Naive B cell (primary cell): ENCODE data around the gene DLX5. TPM values are rescaled to one million over a fixed set of nuclear protein-coding genes. Genes with fewer than 3 reads are reported as not detected.

Source experiments
- ATAC-seq, 2 donors: fragments of 150-1000 bp; cut with Tn5 transposase; 2 replicates each; pipeline ENCODE4 v1.10.0; 2021; ENCODE audit warnings: low read depth in 2 of 2, mild to moderate bottlenecking in 2 of 2, moderate library complexity in 2 of 2
- DNase-seq: peaks from one replicate; pipeline ENCODE4 v3.0.0; 2022
- H3K27ac Mint-ChIP-seq, 6 donors: one replicate each; pipeline ENCODE4 v1.8.0; 2020 to 2022; ENCODE audit warnings: mild to moderate bottlenecking in 6 of 6, mixed read lengths in 6 of 6, moderate library complexity in 5 of 6, inconsistent platforms in 2 of 6
- H3K27me3 Mint-ChIP-seq, 3 donors: one replicate each; pipeline ENCODE4 v1.8.0; 2021 to 2022; ENCODE audit warnings: mixed read lengths in 3 of 3, mild to moderate bottlenecking in 1 of 3
- H3K36me3 Mint-ChIP-seq, 2 donors: one replicate each; pipeline ENCODE4 v1.8.0; 2020 to 2022; ENCODE audit warnings: mixed read lengths in 2 of 2, inconsistent platforms in 1 of 2, mild to moderate bottlenecking in 1 of 2
- H3K4me1 Mint-ChIP-seq, 3 donors: one replicate each; pipeline ENCODE4 v1.8.0; 2020 to 2022; ENCODE audit warnings: mixed read lengths in 3 of 3, inconsistent platforms in 1 of 3, mild to moderate bottlenecking in 1 of 3, moderate library complexity in 1 of 3
- H3K4me3 Mint-ChIP-seq, 8 donors: one replicate each; pipeline ENCODE4 v1.8.0; 2020 to 2022; ENCODE audit warnings: mild to moderate bottlenecking in 8 of 8, mixed read lengths in 8 of 8, moderate library complexity in 8 of 8, inconsistent platforms in 2 of 8
- H3K9me3 Mint-ChIP-seq, 7 donors: one replicate each; pipeline ENCODE4 v1.8.0; 2020 to 2022; ENCODE audit warnings: mixed read lengths in 7 of 7, mild to moderate bottlenecking in 5 of 7, inconsistent platforms in 2 of 7, moderate library complexity in 1 of 7
- polyA plus RNA-seq, 6 donors: library from polyadenylated mRNA; unstranded; fragments of 300-500 nt; fragmentation: Illumina TruSeq; gene quantifications; one replicate each; pipeline ENCODE4 v1.2.3, GENCODE V29; 2021; ENCODE audit warnings: low read depth in 6 of 6

DLX5 gene
- polyA plus RNA-seq, 6 donors from 2014 or later = not detected

- DNase-seq (no peak), ATAC-seq (no peak)
- H3K9me3 Mint-ChIP-seq = peaks cover 0 to 6% (median 3%) of the 10 kb centered on the region in 7 donors
- H3K27me3 Mint-ChIP-seq = peaks cover 81 to 97% (median 89%) of the 10 kb centered on the region in 3 donors
- peak overlapping the region in 2 of 8 donors; percentile 2 to 26 for H3K4me3 Mint-ChIP-seq
- peak overlapping the region in 4 of 6 donors; percentile 64 to 81 (median 69) for H3K27ac Mint-ChIP-seq
- peaks cover under 1 to 20% of the 10 kb centered on the region in 2 donors for H3K36me3 Mint-ChIP-seq
- H3K4me1 Mint-ChIP-seq = peaks cover 29 to 49% (median 48%) of the 10 kb centered on the region in 3 donors
These were observed 1.9 kb downstream of the DLX5 start for GRCh38 chr7:97022491-97023306.

GRCh38 chr7:97021747-97022490, 2.7 kb downstream of the DLX5 start:
- peak overlapping the region in 4 of 6 donors; percentile 57 to 89 (median 72) for H3K27ac Mint-ChIP-seq
- no peak for DNase-seq
- H3K4me1 Mint-ChIP-seq = peaks cover 27 to 44% (median 42%) of the 10 kb centered on the region in 3 donors
- peaks cover 5 to 28% of the 10 kb centered on the region in 2 donors for H3K36me3 Mint-ChIP-seq
- peak overlapping the region in 4 of 8 donors; percentile 2 to 54 (median 12) for H3K4me3 Mint-ChIP-seq
- peaks cover 0 to 6% (median 4%) of the 10 kb centered on the region in 7 donors for H3K9me3 Mint-ChIP-seq
- H3K27me3 Mint-ChIP-seq = peaks cover 81 to 97% (median 89%) of the 10 kb centered on the region in 3 donors
- no peak for ATAC-seq

GRCh38 chr7:97020996-97021746, 3.5 kb downstream of the DLX5 start:
- peaks cover 0 to 6% (median 4%) of the 10 kb centered on the region in 7 donors for H3K9me3 Mint-ChIP-seq
- no peak overlapping the region for H3K4me3 Mint-ChIP-seq
- H3K27ac Mint-ChIP-seq = peak overlapping the region in 1 of 6 donors; percentile 89
- DNase-seq = no peak
- no peak for ATAC-seq
- H3K27me3 Mint-ChIP-seq = peaks cover 79 to 97% (median 89%) of the 10 kb centered on the region in 3 donors
- H3K4me1 Mint-ChIP-seq = peaks cover 20 to 40% (median 36%) of the 10 kb centered on the region in 3 donors
- peaks cover 5 to 35% of the 10 kb centered on the region in 2 donors for H3K36me3 Mint-ChIP-seq

DNA sequence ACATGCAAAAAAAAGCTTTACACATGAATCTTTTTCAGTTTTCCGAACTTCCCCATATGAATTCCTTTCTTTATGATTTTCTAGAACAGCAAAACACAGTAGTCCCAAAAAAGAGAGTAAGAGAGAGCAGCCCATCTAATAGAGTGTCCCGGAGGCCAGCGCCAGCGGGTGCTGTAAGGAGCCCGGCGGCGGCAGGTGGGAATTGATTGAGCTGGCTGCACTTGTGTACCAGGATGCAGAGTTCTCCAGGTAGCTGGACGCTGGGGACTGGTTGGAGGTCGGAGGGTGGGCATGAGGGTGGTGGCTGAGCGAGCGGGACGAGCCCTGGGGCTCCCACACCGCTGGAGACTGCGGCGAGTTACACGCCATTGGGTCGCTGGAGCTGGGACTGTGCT, 4.0 kb downstream of the DLX5 start:
- DNase-seq (no peak), ATAC-seq (no peak)
- peak overlapping the region in 1 of 6 donors; percentile 36 for H3K27ac Mint-ChIP-seq
- H3K4me3 Mint-ChIP-seq = no peak overlapping the region
- peaks cover 79 to 97% (median 89%) of the 10 kb centered on the region in 3 donors for H3K27me3 Mint-ChIP-seq
- H3K4me1 Mint-ChIP-seq = peaks cover 16 to 34% (median 33%) of the 10 kb centered on the region in 3 donors
- H3K36me3 Mint-ChIP-seq = peaks cover 5 to 35% of the 10 kb centered on the region in 2 donors
- H3K9me3 Mint-ChIP-seq = peaks cover 0 to 6% (median 3%) of the 10 kb centered on the region in 7 donors

DNA sequence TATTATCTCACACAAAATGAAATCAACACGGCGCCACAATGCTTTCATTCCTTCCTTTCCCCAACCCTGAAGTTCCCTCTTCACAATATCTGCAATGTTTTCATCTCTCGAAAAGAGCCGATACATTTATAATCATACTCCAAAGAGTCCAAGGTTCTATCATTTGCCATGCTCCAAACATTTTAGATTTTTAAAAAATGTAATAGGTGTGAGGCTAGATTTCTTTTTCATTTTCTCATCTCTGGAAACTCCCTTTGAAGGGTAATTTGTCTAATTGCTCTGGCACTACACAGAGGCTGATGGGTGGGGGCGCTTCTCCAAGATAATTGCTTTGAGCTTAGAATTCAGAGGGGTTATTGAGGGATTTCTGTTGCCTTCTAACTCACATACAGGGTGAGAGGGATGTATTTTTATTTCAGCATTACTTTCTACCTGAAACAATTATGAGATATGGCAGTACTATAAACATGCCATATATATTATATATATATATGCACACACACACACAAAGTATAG, 4.9 kb downstream of the DLX5 start:
- Mint-ChIP-seq H3K27me3 (peaks cover 80 to 97% (median 89%) of the 10 kb centered on the region in 3 donors), H3K36me3 (peaks cover 5 to 35% of the 10 kb centered on the region in 2 donors), H3K27ac (no peak overlapping the region), H3K4me3 (no peak overlapping the region), H3K4me1 (peaks cover 16 to 33% (median 31%) of the 10 kb centered on the region in 3 donors), H3K9me3 (peaks cover 0 to 8% (median 4%) of the 10 kb centered on the region in 7 donors)
- DNase-seq = no peak
- no peak for ATAC-seq

- peak overlapping the region in 1 of 6 donors; percentile 49 for H3K27ac Mint-ChIP-seq
- H3K4me3 Mint-ChIP-seq = peak overlapping the region in 3 of 8 donors; percentile 37 to 65 (median 56)
These were observed 5.7 kb downstream of the DLX5 start for GRCh38 chr7:97018791-97019531.

DNA sequence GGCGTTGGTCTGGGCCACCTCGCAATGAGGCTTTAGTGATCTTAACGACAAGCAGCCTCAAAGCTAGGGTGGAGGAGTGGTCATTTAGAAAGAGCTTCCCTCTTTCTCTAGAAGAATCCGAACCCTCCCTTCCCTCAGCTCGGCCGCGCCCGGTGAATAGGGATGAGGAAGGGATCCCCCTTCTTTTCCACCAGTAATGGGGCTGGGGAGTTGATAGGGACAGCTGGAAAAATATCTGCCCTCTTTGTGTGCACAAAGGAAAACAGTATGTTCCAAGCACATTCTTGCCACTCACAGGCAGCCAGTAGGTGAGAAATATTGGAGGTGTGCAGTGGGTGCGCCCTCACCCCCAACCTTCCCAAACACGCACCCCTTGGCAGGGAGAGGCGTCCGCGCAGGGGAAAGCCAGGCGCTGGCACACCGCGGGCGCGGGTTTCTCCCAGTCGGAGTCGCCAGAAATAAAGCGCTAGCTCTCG, 6.5 kb downstream of the DLX5 start:
- Mint-ChIP-seq H3K27ac (peak overlapping the region in 2 of 6 donors; percentile 36 to 39), H3K27me3 (peaks cover 78 to 97% (median 89%) of the 10 kb centered on the region in 3 donors), H3K4me1 (peaks cover 11 to 24% (median 22%) of the 10 kb centered on the region in 3 donors), H3K36me3 (peaks cover 5 to 26% of the 10 kb centered on the region in 2 donors), H3K9me3 (peaks cover 0 to 9% (median 5%) of the 10 kb centered on the region in 7 donors), H3K4me3 (no peak overlapping the region)
- ATAC-seq (no peak), DNase-seq (no peak)

More at GRCh38 chr7:97018791-97019531, 5.7 kb downstream of the DLX5 start:
- H3K9me3 Mint-ChIP-seq = peaks cover 0 to 9% (median 3%) of the 10 kb centered on the region in 7 donors
- H3K4me1 Mint-ChIP-seq = peaks cover 11 to 25% (median 24%) of the 10 kb centered on the region in 3 donors
- peaks cover 79 to 97% (median 89%) of the 10 kb centered on the region in 3 donors for H3K27me3 Mint-ChIP-seq
- ATAC-seq (no peak), DNase-seq (no peak)
- peaks cover 5 to 30% of the 10 kb centered on the region in 2 donors for H3K36me3 Mint-ChIP-seq

GRCh38 chr7:97017192-97018125, 7.2 kb downstream of the DLX5 start:
- Mint-ChIP-seq H3K27ac (peak overlapping the region in 2 of 6 donors; percentile 60), H3K4me1 (peaks cover 9 to 19% (median 16%) of the 10 kb centered on the region in 3 donors), H3K9me3 (peaks cover 0 to 9% (median 5%) of the 10 kb centered on the region in 7 donors), H3K4me3 (peak overlapping the region in 4 of 8 donors; percentile 16 to 81 (median 38)), H3K36me3 (peaks cover 5 to 22% of the 10 kb centered on the region in 2 donors), H3K27me3 (peaks cover 81 to 97% (median 89%) of the 10 kb centered on the region in 3 donors)
- no peak for ATAC-seq
- DNase-seq = no peak

DNA sequence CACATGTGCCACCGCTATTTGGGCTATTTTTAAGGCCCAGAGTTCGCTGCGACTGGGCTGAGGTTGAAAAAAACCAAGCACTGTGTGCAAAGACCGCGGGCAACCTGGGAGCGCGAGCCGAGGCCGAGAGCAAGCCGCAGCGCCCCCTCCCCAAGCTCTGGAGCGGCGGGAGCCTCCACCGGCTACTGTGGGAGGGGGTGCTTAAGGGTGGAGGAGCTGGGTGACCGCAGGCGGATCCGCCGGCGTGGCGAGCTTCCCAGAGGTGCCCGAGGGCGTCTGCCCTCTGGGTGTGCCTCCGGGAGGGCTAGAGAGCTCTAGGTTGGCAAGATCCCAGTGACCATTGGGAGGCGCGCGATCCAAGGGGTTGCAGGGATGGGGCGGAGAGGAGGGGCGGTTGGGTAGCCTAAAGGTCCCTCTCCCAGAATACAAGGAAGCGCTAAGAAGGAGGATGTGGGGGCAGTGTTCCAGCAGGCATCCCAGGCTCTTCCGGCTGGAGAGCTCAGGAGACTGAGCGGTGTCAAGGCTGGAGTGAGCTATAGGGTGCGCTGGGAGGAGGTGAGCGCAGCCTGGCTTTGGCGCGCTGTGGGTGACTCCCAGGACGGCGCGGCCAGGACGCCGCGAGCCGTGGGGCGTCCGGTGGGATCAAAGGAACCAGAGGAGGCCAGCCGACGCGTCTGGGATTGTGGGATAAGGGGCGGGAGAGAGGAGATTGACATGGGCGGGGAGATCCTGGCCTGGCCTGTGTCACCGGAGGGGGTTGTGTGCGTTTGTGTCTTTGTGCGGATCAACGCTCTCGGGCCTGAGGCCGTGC, 8.0 kb downstream of the DLX5 start:
- peak overlapping the region in 1 of 8 donors; percentile 81 for H3K4me3 Mint-ChIP-seq
- H3K27me3 Mint-ChIP-seq = peaks cover 83 to 97% (median 91%) of the 10 kb centered on the region in 3 donors
- peak overlapping the region in 1 of 6 donors; percentile 60 for H3K27ac Mint-ChIP-seq
- H3K9me3 Mint-ChIP-seq = peaks cover 0 to 12% (median 5%) of the 10 kb centered on the region in 7 donors
- peaks cover 4 to 14% (median 11%) of the 10 kb centered on the region in 3 donors for H3K4me1 Mint-ChIP-seq
- peaks cover 5 to 18% of the 10 kb centered on the region in 2 donors for H3K36me3 Mint-ChIP-seq
- no peak for ATAC-seq
- DNase-seq = no peak

DNA sequence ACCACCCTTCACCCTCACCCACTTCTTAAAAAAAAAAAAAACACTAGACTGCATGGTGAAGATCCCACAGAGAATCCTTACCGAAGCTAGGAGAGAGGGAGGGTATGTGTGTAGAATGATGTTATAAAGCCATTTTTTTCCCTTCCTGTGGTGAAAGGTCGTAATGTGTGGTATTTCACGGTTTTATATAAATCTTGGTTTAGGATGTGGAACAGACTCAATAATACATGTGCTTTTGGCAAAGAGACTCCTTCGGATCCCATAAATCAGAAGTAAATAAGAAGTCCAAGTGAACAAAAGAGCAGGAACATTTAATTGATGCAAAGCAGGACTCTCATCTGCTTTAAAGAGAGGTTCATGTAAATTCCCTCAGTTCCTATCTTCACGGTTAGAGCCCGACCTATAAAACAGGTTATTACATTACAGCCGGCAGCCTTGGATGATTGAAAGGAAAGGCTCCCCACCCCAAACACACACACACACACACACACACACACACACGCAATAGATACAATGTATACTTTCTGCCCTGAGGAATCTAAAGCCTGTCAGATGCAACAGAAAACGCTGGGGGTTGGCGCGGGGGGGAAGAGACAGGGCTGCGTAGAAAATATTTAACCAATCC, 8.8 kb downstream of the DLX5 start:
- peak overlapping the region in 1 of 6 donors; percentile 16 for H3K27ac Mint-ChIP-seq
- DNase-seq = no peak
- no peak overlapping the region for H3K4me3 Mint-ChIP-seq

More for the DNA sequence above, 8.8 kb downstream of the DLX5 start:
- H3K36me3 Mint-ChIP-seq = peaks cover 5 to 18% of the 10 kb centered on the region in 2 donors
- H3K4me1 Mint-ChIP-seq = peaks cover 4 to 14% (median 11%) of the 10 kb centered on the region in 3 donors
- no peak for ATAC-seq
- peaks cover 0 to 20% (median 5%) of the 10 kb centered on the region in 7 donors for H3K9me3 Mint-ChIP-seq
- peaks cover 90 to 100% (median 98%) of the 10 kb centered on the region in 3 donors for H3K27me3 Mint-ChIP-seq
